ENCODE data around the gene PPP2R5A. TPM values are rescaled to one million over a fixed set of nuclear protein-coding genes. Genes with fewer than 3 reads are reported as not detected.

Gene PPP2R5A
- total and polyA plus RNA-seq, 2 of the 8 experiments (the other 6 are each of a cell fraction or from before 2014, with no cell fraction given): 14.6 to 36.3 TPM

DNA sequence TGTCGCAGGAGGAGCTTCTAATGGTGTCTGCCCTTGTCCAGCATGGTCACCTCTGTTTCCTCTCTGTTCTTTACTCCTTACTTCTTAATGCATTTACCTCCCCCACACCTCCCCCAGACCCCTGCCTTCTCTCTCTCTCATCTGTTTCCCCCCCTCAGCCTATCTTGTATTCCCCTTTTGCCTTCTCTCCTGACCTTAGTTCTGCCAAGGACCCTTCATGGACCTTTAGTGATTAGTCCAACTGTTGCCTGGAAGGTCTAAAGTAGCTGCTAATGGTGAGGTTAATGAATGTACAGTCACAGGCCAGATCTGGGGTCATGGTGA, 42.3 kb upstream of the PPP2R5A start:
- no peaks in the 10 kb centered on the region for H3K23me2 ChIP-seq (ENCODE audit: low read depth, low read length)
- H3K4me3 ChIP-seq (ENCODE audit: extremely low read depth in 1 of 4, insufficient read depth in 2 of 4, low read depth in 3 of 4, low read length in 4 of 4): no peak overlapping the region
- H3K27ac ChIP-seq (ENCODE audit: low read depth, low read length): no peak overlapping the region
- no peak overlapping the region for H3K56ac ChIP-seq (replicated peaks; ENCODE audit: insufficient read length, low read depth, low read length)
- no peaks in the 10 kb centered on the region for H3K79me2 ChIP-seq (ENCODE audit: control insufficient read depth in 1 of 2, insufficient read depth in 2 of 2, low read length in 2 of 2)
- no peaks in the 10 kb centered on the region for H3K9me3 ChIP-seq (ENCODE audit: insufficient read depth in 2 of 2, low read depth in 1 of 2, low read length in 1 of 2)
- WGBS, 2 experiments (ENCODE audit: extremely low coverage in 1 of 2, insufficient coverage in 1 of 2, insufficient read length in 1 of 2, insufficient replicate concordance in 2 of 2, low coverage in 1 of 2, low lambda C conversion rate in 2 of 2, missing lambda C conversion rate in 1 of 2): 58% methylated on average over 1 of the region's 1 CpG; no CpG with 5 or more reads in 1 of the 2 experiments
- no peak overlapping the region for H3K18ac ChIP-seq (ENCODE audit: extremely low read depth, low read length)
- no peak overlapping the region for H2BK20ac ChIP-seq (ENCODE audit: low read length)
- no peak overlapping the region; the same call in 1 of the 2 replicates for H2AFZ ChIP-seq (ENCODE audit: low read length)
- no peak overlapping the region for H3K23ac ChIP-seq (ENCODE audit: insufficient read length)
- H4K20me1 ChIP-seq (replicated peaks in 1 of 2; ENCODE audit: control insufficient read depth in 1 of 2, insufficient read depth in 2 of 2, low read length in 2 of 2): no peaks in the 10 kb centered on the region
- no peak overlapping the region for H2BK15ac ChIP-seq (ENCODE audit: low read length)
- H4K8ac ChIP-seq (ENCODE audit: extremely low read depth, insufficient read depth, low read length): no peak overlapping the region
- H3K9ac ChIP-seq (replicated peaks in 1 of 4; ENCODE audit: extremely low read depth in 1 of 4, low read depth in 3 of 4, low read length in 3 of 4): no peak overlapping the region
- no peak overlapping the region for H4K91ac ChIP-seq (replicated peaks; ENCODE audit: insufficient read length, low read length)
- H3K4me1 ChIP-seq (replicated peaks in 1 of 4; ENCODE audit: control insufficient read depth in 3 of 4, insufficient read depth in 4 of 4, low read length in 3 of 4): no peaks in the 10 kb centered on the region
- POLR2A ChIA-PET (ENCODE audit: partially characterized antibody): no interaction called here
- DNase-seq (ENCODE audit: low read depth in 1 of 2, low spot score in 2 of 2) (no peak), FAIRE-seq (no peak)
- H3K27me3 ChIP-seq (replicated peaks in 1 of 4; ENCODE audit: control insufficient read depth in 3 of 4, extremely low read depth in 1 of 4, insufficient read depth in 3 of 4, low read length in 3 of 4): no peaks in the 10 kb centered on the region; a peak in 1 of 7 replicates
- H3K4me2 ChIP-seq (ENCODE audit: insufficient read depth in 1 of 2, low read depth in 2 of 2, low read length in 2 of 2): no peak overlapping the region
- no peaks in the 10 kb centered on the region for H3K79me1 ChIP-seq (ENCODE audit: low read depth, low read length)
- no peak overlapping the region for H3K14ac ChIP-seq (ENCODE audit: insufficient read length)
- CTCF ChIA-PET (ENCODE audit: partially characterized antibody): interaction anchor here (0.6 to 1.5 kb wide), 6 partner anchors 11 to 396 kb away, joined by 3 to 6 read pairs (median 4); no protein-coding TSS in a partner anchor
- H4K5ac ChIP-seq (ENCODE audit: insufficient read length, low read depth, low read length): no peak overlapping the region
- H2BK120ac ChIP-seq (replicated peaks; ENCODE audit: low read depth, low read length): no peak overlapping the region
- H2AK5ac ChIP-seq (ENCODE audit: low read depth, low read length): no peak overlapping the region
- H3K4ac ChIP-seq (replicated peaks; ENCODE audit: insufficient read length, low read depth, low read length): no peak overlapping the region
- no peaks in the 10 kb centered on the region for H3K36me3 ChIP-seq (ENCODE audit: control insufficient read depth in 2 of 4, insufficient read depth in 4 of 4, low read length in 3 of 4)
- H2BK12ac ChIP-seq (ENCODE audit: low read depth, low read length): no peak overlapping the region
- no peak overlapping the region for H2BK5ac ChIP-seq (ENCODE audit: low read depth, low read length)
- TF ChIP-seq CHD7 (IDR thresholded peaks at IDR 0.05; ENCODE audit: insufficient replicate concordance, low read length): no peak
